ENCODE results near the gene CD3E. TPM values are rescaled to one million over a fixed set of nuclear protein-coding genes. Genes with fewer than 3 reads are reported as not detected.

Gene CD3E
- total and polyA plus RNA-seq, 2 of the 8 experiments (the other 6 are each of a cell fraction or from before 2014, with no cell fraction given): not detected

GRCh38 chr11:118282606-118283005 lies 21.9 kb upstream of the CD3E start:
- no peak for DNase-seq (ENCODE audit: low read depth in 1 of 2, low spot score in 2 of 2)
- POLR2A ChIA-PET (ENCODE audit: partially characterized antibody): no interaction called here
- Histone ChIP-seq H3K14ac (ENCODE audit: insufficient read length) (no peak overlapping the region), H2BK12ac (ENCODE audit: low read depth, low read length) (no peak overlapping the region), H2BK120ac (replicated peaks; ENCODE audit: low read depth, low read length) (no peak overlapping the region), H3K23ac (ENCODE audit: insufficient read length) (no peak overlapping the region), H3K4me1 (replicated peaks in 1 of 4; ENCODE audit: control insufficient read depth in 3 of 4, insufficient read depth in 4 of 4, low read length in 3 of 4) (no peaks in the 10 kb centered on the region), H2AFZ (ENCODE audit: low read length) (no peak overlapping the region), H3K4me3 (ENCODE audit: extremely low read depth in 1 of 4, insufficient read depth in 2 of 4, low read depth in 3 of 4, low read length in 4 of 4) (no peak overlapping the region), H3K23me2 (ENCODE audit: low read depth, low read length) (no peaks in the 10 kb centered on the region), H3K4me2 (ENCODE audit: insufficient read depth in 1 of 2, low read depth in 2 of 2, low read length in 2 of 2) (no peak overlapping the region), H4K91ac (replicated peaks; ENCODE audit: insufficient read length, low read length) (no peak overlapping the region), H4K8ac (ENCODE audit: extremely low read depth, insufficient read depth, low read length) (no peak overlapping the region), H3K4ac (replicated peaks; ENCODE audit: insufficient read length, low read depth, low read length) (no peak overlapping the region), H3K27me3 (replicated peaks in 1 of 4; ENCODE audit: control insufficient read depth in 3 of 4, extremely low read depth in 1 of 4, insufficient read depth in 3 of 4, low read length in 3 of 4) (no peaks in the 10 kb centered on the region), H2BK5ac (ENCODE audit: low read depth, low read length) (no peak overlapping the region), H2BK20ac (ENCODE audit: low read length) (no peak overlapping the region), H4K5ac (ENCODE audit: insufficient read length, low read depth, low read length) (no peak overlapping the region), H2BK15ac (ENCODE audit: low read length) (no peak overlapping the region), H4K20me1 (replicated peaks in 1 of 2; ENCODE audit: control insufficient read depth in 1 of 2, insufficient read depth in 2 of 2, low read length in 2 of 2) (no peaks in the 10 kb centered on the region), H3K79me2 (ENCODE audit: control insufficient read depth in 1 of 2, insufficient read depth in 2 of 2, low read length in 2 of 2) (no peaks in the 10 kb centered on the region), H3K9ac (replicated peaks in 1 of 4; ENCODE audit: extremely low read depth in 1 of 4, low read depth in 3 of 4, low read length in 3 of 4) (no peak overlapping the region), H3K79me1 (ENCODE audit: low read depth, low read length) (no peaks in the 10 kb centered on the region), H3K27ac (ENCODE audit: low read depth, low read length) (no peak overlapping the region), H3K56ac (replicated peaks; ENCODE audit: insufficient read length, low read depth, low read length) (no peak overlapping the region), H2AK5ac (ENCODE audit: low read depth, low read length) (no peak overlapping the region), H3K36me3 (ENCODE audit: control insufficient read depth in 2 of 4, insufficient read depth in 4 of 4, low read length in 3 of 4) (no peaks in the 10 kb centered on the region), H3K9me3 (ENCODE audit: insufficient read depth in 2 of 2, low read depth in 1 of 2, low read length in 1 of 2) (no peaks in the 10 kb centered on the region), H3K18ac (ENCODE audit: extremely low read depth, low read length) (no peak overlapping the region)
- WGBS, 2 experiments (ENCODE audit: extremely low coverage in 1 of 2, insufficient coverage in 1 of 2, insufficient read length in 1 of 2, insufficient replicate concordance in 2 of 2, low coverage in 1 of 2, low lambda C conversion rate in 2 of 2, missing lambda C conversion rate in 1 of 2): 71% methylated on average over 6 of the region's 6 CpGs; no CpG with 5 or more reads in 1 of the 2 experiments
- no peak for TF ChIP-seq RBBP5 (IDR thresholded peaks at IDR 0.05; ENCODE audit: borderline replicate concordance, low read depth, low read length)
- no peak for TF ChIP-seq FOSL1 (IDR thresholded peaks at IDR 0.05; ENCODE audit: insufficient read depth, low read depth, low read length)
- TF ChIP-seq NRF1 (IDR thresholded peaks at IDR 0.05; ENCODE audit: low read depth, low read length): no peak
- no peak for TF ChIP-seq HDAC6 (IDR thresholded peaks at IDR 0.05; ENCODE audit: low read depth, low read length)
- TF ChIP-seq JUN (IDR thresholded peaks at IDR 0.05; ENCODE audit: low read depth, low read length): no peak
- no peak for TF ChIP-seq RAD21 (IDR thresholded peaks at IDR 0.05 in 1 of 2, conservative IDR thresholded peaks at IDR 0.05 in 1 of 2; ENCODE audit: low read depth in 2 of 2, low read length in 2 of 2)
- TF ChIP-seq SAP30 (IDR thresholded peaks at IDR 0.05; ENCODE audit: insufficient read depth, insufficient replicate concordance, low read length): no peak
- no peak for TF ChIP-seq EZH2 (IDR thresholded peaks at IDR 0.05; ENCODE audit: low read depth, low read length, severe bottlenecking)
- TF ChIP-seq RXRA (IDR thresholded peaks at IDR 0.05; ENCODE audit: insufficient read depth, low read depth, low read length): no peak
- no peak for TF ChIP-seq PHF8 (conservative IDR thresholded peaks at IDR 0.05; ENCODE audit: low read depth, low read length)
- TF ChIP-seq CTBP2 (IDR thresholded peaks at IDR 0.05; ENCODE audit: borderline replicate concordance, insufficient read depth, insufficient read length, low read length): no peak
- CTCF ChIA-PET (ENCODE audit: partially characterized antibody): interaction anchor here (0.7 to 3.6 kb wide), 10 partner anchors 8 to 773 kb away, joined by 3 to 14 read pairs (median 4); no protein-coding TSS in a partner anchor
- no peak for FAIRE-seq

Measured in H1 (cell line).